ENCODE data around the gene TMEM168. TPM values are rescaled to one million over a fixed set of nuclear protein-coding genes. Genes with fewer than 3 reads are reported as not detected.

Gene TMEM168
- total and polyA plus RNA-seq, 2 experiments from 2014 or later: 16.0 to 17.3 TPM

DNA sequence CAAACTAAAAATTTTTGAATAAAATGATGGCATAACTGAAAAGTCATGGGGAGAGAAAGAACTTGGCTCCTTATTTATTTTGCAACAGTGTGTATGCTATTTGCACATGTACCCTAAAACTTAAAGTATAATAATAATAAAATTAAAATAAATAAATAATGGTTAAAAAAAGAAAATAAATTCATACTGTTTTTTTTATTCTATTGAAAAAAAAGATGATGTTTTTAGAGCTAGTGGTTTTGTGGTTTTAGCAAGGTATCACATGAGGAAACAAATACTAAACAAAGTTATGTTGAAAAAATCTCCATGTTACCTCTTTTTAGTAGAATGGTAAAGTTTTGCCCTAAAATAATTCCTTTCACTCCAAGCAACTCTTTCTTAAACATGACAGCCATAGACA is 26.2 kb downstream of the TMEM168 start:
- Histone ChIP-seq H3K9me3 (ENCODE audit: low read depth) (no peaks in the 10 kb centered on the region), H2AFZ (no peak overlapping the region), H3K27me3 (replicated peaks; ENCODE audit: insufficient read depth) (no peaks in the 10 kb centered on the region), H3K36me3 (ENCODE audit: low read depth) (no peaks in the 10 kb centered on the region), H3K79me2 (ENCODE audit: insufficient read depth) (no peaks in the 10 kb centered on the region), H3F3A (ENCODE audit: insufficient read depth) (no peaks in the 10 kb centered on the region), H3K4me1 (ENCODE audit: insufficient read depth) (no peaks in the 10 kb centered on the region), H3K4me2 (ENCODE audit: unreplicated experiment) (no peak overlapping the region), H3K27ac (no peak overlapping the region), H3K9me2 (ENCODE audit: insufficient read depth) (no peaks in the 10 kb centered on the region), H3K4me3 (no peak overlapping the region), H3K9ac (no peak overlapping the region), H4K20me1 (ENCODE audit: insufficient read depth) (no peaks in the 10 kb centered on the region)
- no peak for TF ChIP-seq EZH2phosphoT487 (IDR thresholded peaks at IDR 0.05; ENCODE audit: insufficient read depth, low read depth)
- no peak for TF ChIP-seq EZH2 (IDR thresholded peaks at IDR 0.05; ENCODE audit: insufficient read depth, poor library complexity, severe bottlenecking)
- DNase-seq: no peak
- in situ Hi-C loops (cut with MboI): no loop called here

DNA sequence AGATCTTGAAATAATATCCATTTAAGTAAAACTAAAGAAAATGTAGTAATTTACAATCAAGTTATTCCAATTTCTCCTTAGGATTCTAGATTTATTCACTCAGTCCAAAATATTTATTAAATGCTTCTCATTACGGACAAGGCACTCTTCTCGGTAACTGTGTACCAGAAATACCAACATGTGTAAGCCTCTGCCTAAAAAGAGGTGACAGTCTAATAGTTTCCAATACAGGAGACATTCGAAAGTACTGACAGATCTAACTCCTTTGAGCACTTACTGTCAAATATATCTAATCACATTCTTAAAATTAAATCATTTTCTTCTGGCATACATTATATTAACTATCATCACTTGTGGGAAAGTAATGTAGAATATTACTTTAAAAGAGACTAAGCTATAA is 26.9 kb downstream of the TMEM168 start:
- in situ Hi-C loops (cut with MboI): no loop called here

DNA sequence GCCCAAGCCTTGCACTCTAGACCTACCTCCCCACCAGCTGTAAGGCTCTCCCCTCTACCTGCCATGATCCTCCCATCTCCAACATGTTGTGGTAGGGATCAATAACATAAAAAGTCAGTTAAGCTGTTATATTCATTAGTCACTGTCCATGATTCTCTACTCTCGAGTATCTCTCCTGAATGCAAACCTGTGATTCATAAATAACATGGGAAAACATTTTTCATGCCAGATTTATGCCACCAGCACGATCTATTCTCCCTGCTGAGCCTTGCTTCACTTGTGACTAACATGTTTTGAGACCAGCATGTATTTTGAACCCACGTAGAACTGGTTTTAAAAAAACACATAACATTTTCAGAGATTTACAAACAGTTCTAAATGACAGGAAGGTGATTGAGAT is 30.3 kb downstream of the TMEM168 start:
- Histone ChIP-seq H3K36me3 (ENCODE audit: low read depth) (no peaks in the 10 kb centered on the region), H3K27ac (no peak overlapping the region), H3F3A (ENCODE audit: insufficient read depth) (no peaks in the 10 kb centered on the region), H3K9ac (no peak overlapping the region), H3K4me3 (no peak overlapping the region), H3K79me2 (ENCODE audit: insufficient read depth) (no peaks in the 10 kb centered on the region), H3K4me1 (ENCODE audit: insufficient read depth) (no peaks in the 10 kb centered on the region), H3K9me3 (ENCODE audit: low read depth) (no peaks in the 10 kb centered on the region), H3K9me2 (ENCODE audit: insufficient read depth) (no peaks in the 10 kb centered on the region), H4K20me1 (ENCODE audit: insufficient read depth) (no peaks in the 10 kb centered on the region), H3K4me2 (ENCODE audit: unreplicated experiment) (no peak overlapping the region), H2AFZ (no peak overlapping the region), H3K27me3 (replicated peaks; ENCODE audit: insufficient read depth) (no peaks in the 10 kb centered on the region)
- in situ Hi-C loops (cut with MboI): no loop called here
- TF ChIP-seq EZH2 (IDR thresholded peaks at IDR 0.05; ENCODE audit: insufficient read depth, poor library complexity, severe bottlenecking) (no peak), EZH2phosphoT487 (IDR thresholded peaks at IDR 0.05; ENCODE audit: insufficient read depth, low read depth) (no peak)
- WGBS, 2 experiments (ENCODE audit: low coverage in 1 of 2, low lambda C conversion rate in 2 of 2, missing lambda C conversion rate in 2 of 2): 46 to 48% methylated on average over 3 of the region's 3 CpGs
- DNase-seq: peak; percentile 7

More for the DNA sequence above, 26.9 kb downstream of the TMEM168 start:
- Histone ChIP-seq H3K4me2 (ENCODE audit: unreplicated experiment) (no peak overlapping the region), H3K9me3 (ENCODE audit: low read depth) (no peaks in the 10 kb centered on the region), H3K79me2 (ENCODE audit: insufficient read depth) (no peaks in the 10 kb centered on the region), H3F3A (ENCODE audit: insufficient read depth) (no peaks in the 10 kb centered on the region), H3K4me3 (no peak overlapping the region), H3K9ac (no peak overlapping the region), H3K36me3 (ENCODE audit: low read depth) (no peaks in the 10 kb centered on the region), H3K4me1 (ENCODE audit: insufficient read depth) (no peaks in the 10 kb centered on the region), H2AFZ (no peak overlapping the region), H3K27me3 (replicated peaks; ENCODE audit: insufficient read depth) (no peaks in the 10 kb centered on the region), H4K20me1 (ENCODE audit: insufficient read depth) (no peaks in the 10 kb centered on the region), H3K27ac (no peak overlapping the region), H3K9me2 (ENCODE audit: insufficient read depth) (no peaks in the 10 kb centered on the region)
- 98 to 100% methylated on average over 3 of the region's 3 CpGs for WGBS, 2 experiments (ENCODE audit: low coverage in 1 of 2, low lambda C conversion rate in 2 of 2, missing lambda C conversion rate in 2 of 2)
- no peak for TF ChIP-seq EZH2phosphoT487 (IDR thresholded peaks at IDR 0.05; ENCODE audit: insufficient read depth, low read depth)
- TF ChIP-seq EZH2 (IDR thresholded peaks at IDR 0.05; ENCODE audit: insufficient read depth, poor library complexity, severe bottlenecking): no peak
- DNase-seq: no peak

DNA sequence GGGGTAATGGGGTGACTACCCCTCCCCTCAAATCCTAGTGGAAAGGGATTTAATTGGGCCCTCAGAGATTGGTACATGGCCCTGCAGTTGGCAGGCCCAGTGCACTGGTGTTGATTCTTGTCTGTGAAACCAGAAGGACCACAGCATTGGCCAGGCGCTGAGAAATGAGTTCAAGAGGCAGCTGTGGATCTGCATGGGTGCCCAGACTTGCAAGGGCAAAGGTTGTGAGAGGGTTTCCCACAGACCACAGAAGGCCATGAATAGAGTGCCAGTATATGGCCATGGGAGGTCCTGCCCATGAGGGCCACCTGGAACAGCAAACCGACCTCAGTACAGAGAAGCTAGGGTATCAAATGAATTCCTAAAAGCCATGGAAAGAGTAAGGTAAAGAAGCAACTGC is 32.9 kb downstream of the TMEM168 start:
- Histone ChIP-seq H3K4me3 (no peak overlapping the region), H3K36me3 (ENCODE audit: low read depth) (no peaks in the 10 kb centered on the region), H3K9me3 (ENCODE audit: low read depth) (no peaks in the 10 kb centered on the region), H3K27ac (no peak overlapping the region), H3K79me2 (ENCODE audit: insufficient read depth) (no peaks in the 10 kb centered on the region), H4K20me1 (ENCODE audit: insufficient read depth) (no peaks in the 10 kb centered on the region), H3K27me3 (replicated peaks; ENCODE audit: insufficient read depth) (no peaks in the 10 kb centered on the region), H3K9ac (no peak overlapping the region), H2AFZ (no peak overlapping the region), H3K4me2 (ENCODE audit: unreplicated experiment) (no peak overlapping the region), H3K9me2 (ENCODE audit: insufficient read depth) (no peaks in the 10 kb centered on the region), H3F3A (ENCODE audit: insufficient read depth) (no peaks in the 10 kb centered on the region), H3K4me1 (ENCODE audit: insufficient read depth) (no peaks in the 10 kb centered on the region)
- no peak for DNase-seq
- in situ Hi-C loops (cut with MboI): no loop called here
- 87 to 100% methylated on average over 2 of the region's 2 CpGs for WGBS, 2 experiments (ENCODE audit: low coverage in 1 of 2, low lambda C conversion rate in 2 of 2, missing lambda C conversion rate in 2 of 2)
- TF ChIP-seq EZH2phosphoT487 (IDR thresholded peaks at IDR 0.05; ENCODE audit: insufficient read depth, low read depth) (no peak), EZH2 (IDR thresholded peaks at IDR 0.05; ENCODE audit: insufficient read depth, poor library complexity, severe bottlenecking) (no peak)

DNA sequence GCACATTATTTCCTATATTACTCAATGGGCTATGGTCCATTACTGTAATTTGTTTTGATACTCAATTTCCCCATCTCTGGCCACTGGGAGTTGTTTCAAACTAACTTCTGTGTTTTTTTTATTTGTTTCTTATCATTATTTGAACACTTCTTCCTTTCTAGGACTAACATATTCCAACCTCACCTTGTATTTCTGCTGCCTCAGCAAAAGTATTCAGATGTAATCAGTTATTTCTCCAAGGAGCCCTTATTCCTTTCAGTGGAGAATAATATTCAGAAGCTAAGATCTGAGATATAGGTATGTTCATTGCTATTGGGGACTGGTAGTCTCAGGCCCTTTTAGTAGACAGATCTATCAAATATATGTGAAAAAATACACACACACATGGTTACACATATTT is 36.9 kb downstream of the TMEM168 start:
- Histone ChIP-seq H3K9me3 (ENCODE audit: low read depth) (no peaks in the 10 kb centered on the region), H3F3A (ENCODE audit: insufficient read depth) (no peaks in the 10 kb centered on the region), H2AFZ (no peak overlapping the region), H3K36me3 (ENCODE audit: low read depth) (no peaks in the 10 kb centered on the region), H4K20me1 (ENCODE audit: insufficient read depth) (no peaks in the 10 kb centered on the region), H3K4me1 (ENCODE audit: insufficient read depth) (0 out of 2 replicates have a peak, but pooled peaks cover 6% of the 10 kb centered on the region), H3K27me3 (replicated peaks; ENCODE audit: insufficient read depth) (no peaks in the 10 kb centered on the region), H3K4me3 (no peak overlapping the region), H3K9ac (no peak overlapping the region), H3K27ac (no peak overlapping the region), H3K4me2 (ENCODE audit: unreplicated experiment) (no peak overlapping the region), H3K9me2 (ENCODE audit: insufficient read depth) (no peaks in the 10 kb centered on the region), H3K79me2 (ENCODE audit: insufficient read depth) (no peaks in the 10 kb centered on the region)
- TF ChIP-seq EZH2 (IDR thresholded peaks at IDR 0.05; ENCODE audit: insufficient read depth, poor library complexity, severe bottlenecking) (no peak), EZH2phosphoT487 (IDR thresholded peaks at IDR 0.05; ENCODE audit: insufficient read depth, low read depth) (no peak)
- in situ Hi-C loops (cut with MboI): no loop called here
- no peak for DNase-seq

All from GM23248 (cell line).